ENCODE results near the gene EDAR. TPM values are rescaled to one million over a fixed set of nuclear protein-coding genes. Genes with fewer than 3 reads are reported as not detected.

EDAR gene
- polyA plus RNA-seq, 1 experiment, result not detected

GRCh38 chr2:109030870-109031475 lies 42.0 kb upstream of the EDAR start:
- no peak overlapping the region; the same call in 1 of the 2 replicates for H3K4me3 ChIP-seq (ENCODE audit: low read depth, low read length)
- ChIA-PET CTCF (no interaction called here), POLR2A (no interaction called here)
- no peaks in the 10 kb centered on the region for H3K36me3 ChIP-seq (ENCODE audit: control insufficient read depth, insufficient read depth, low read length)
- TF ChIP-seq CTCF (IDR thresholded peaks at IDR 0.05; ENCODE audit: insufficient read depth, low read depth, low read length), result no peak
- H3K27me3 ChIP-seq (ENCODE audit: control insufficient read depth, insufficient read depth, low read length), result peaks cover 16% of the 10 kb centered on the region
- DNase-seq (ENCODE audit: low read depth), result no peak

DNA sequence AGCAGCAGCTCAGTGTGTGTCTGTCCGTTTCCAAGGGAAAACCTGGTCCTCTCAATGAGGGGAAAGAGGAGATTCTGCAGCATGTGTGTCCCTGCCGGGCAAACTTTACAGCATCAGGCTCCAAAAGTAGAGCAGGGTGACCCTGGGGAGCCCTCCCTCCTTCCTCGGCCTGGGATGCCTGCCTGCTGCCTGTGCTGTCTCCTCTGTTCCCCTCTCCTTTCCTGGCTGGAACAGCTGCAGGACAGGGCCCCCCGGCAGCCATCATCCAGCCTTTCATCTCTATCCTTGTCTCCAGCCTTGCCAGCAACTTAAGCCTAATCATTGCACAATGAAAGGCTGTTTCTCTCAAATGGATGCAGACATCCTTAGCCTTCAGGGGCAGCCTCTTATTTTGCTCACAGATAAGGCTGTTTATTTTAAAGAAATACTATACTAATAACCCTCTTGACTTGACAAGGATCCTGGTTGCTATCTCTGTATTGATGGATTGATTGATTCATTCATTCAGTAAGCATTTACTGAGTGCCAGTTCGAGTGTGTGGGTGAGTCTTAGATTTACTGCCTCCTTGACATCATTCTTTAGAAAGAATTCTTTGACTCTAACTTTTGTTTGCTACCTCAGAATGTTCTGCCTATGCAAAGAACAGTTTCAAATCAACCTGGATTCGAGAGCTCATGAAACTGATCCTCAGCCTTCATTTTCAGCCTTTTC lies 40.6 kb upstream of the EDAR start:
- no peak for DNase-seq (ENCODE audit: low read depth)
- Histone ChIP-seq H3K27me3 (ENCODE audit: control insufficient read depth, insufficient read depth, low read length) (peaks cover 11% of the 10 kb centered on the region), H3K4me3 (ENCODE audit: low read depth, low read length) (no peak overlapping the region), H3K36me3 (ENCODE audit: control insufficient read depth, insufficient read depth, low read length) (no peaks in the 10 kb centered on the region)
- POLR2A ChIA-PET, result no interaction called here
- no peak for TF ChIP-seq CTCF (IDR thresholded peaks at IDR 0.05; ENCODE audit: insufficient read depth, low read depth, low read length)
- CTCF ChIA-PET, result no interaction called here

DNA sequence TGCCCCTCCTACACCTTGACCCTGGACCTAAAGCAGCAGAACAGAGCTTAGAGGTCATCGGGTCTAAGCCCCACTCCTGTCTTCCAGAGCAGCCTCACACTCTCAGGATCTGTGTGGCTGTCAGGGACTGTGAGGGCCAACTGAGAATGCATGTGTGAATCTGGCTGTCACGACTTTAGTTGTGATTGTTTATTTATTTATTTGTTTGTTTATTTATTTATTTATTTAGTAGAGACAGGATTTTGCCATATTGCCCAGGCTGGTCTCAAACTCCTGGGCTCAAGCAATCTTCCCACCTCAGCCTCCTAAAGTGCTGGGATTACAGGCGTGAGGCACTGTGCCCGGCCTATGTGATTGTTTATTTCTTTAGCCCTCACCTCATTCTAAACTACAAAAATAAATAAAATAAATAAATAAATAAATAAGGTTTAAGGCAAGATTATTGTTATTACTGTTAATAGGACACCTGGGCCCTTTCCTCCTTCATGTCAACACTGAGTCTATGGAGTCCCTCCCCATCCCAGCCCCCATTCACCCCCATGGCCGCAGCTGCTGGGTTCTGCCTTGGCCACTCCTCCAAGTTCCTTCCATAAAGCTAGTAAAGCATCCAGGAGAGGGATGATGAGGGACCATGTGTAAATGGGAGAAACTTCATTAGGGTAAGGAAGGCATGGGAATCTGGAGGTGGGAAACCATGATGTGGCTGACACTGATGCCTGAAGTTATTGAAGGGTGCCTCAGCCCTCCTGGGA lies 39.9 kb upstream of the EDAR start:
- ChIA-PET POLR2A (no interaction called here), CTCF (no interaction called here)
- Histone ChIP-seq H3K4me3 (ENCODE audit: low read depth, low read length) (no peak overlapping the region), H3K27me3 (ENCODE audit: control insufficient read depth, insufficient read depth, low read length) (peaks cover 11% of the 10 kb centered on the region), H3K36me3 (ENCODE audit: control insufficient read depth, insufficient read depth, low read length) (no peaks in the 10 kb centered on the region)
- no peak for DNase-seq (ENCODE audit: low read depth)
- no peak for TF ChIP-seq CTCF (IDR thresholded peaks at IDR 0.05; ENCODE audit: insufficient read depth, low read depth, low read length)

- Histone ChIP-seq H3K27me3 (ENCODE audit: control insufficient read depth, insufficient read depth, low read length) (peaks cover 13% of the 10 kb centered on the region), H3K4me3 (ENCODE audit: low read depth, low read length) (no peak overlapping the region), H3K36me3 (ENCODE audit: control insufficient read depth, insufficient read depth, low read length) (no peaks in the 10 kb centered on the region)
- no peak for DNase-seq (ENCODE audit: low read depth)
- CTCF ChIA-PET, result no interaction called here
- POLR2A ChIA-PET, result no interaction called here
- no peak for TF ChIP-seq CTCF (IDR thresholded peaks at IDR 0.05; ENCODE audit: insufficient read depth, low read depth, low read length)
Observed at GRCh38 chr2:109028277-109028676, 39.3 kb upstream of the EDAR start.

GRCh38 chr2:109027702-109028101 lies 38.7 kb upstream of the EDAR start:
- DNase-seq (ENCODE audit: low read depth), result no peak
- no peak for TF ChIP-seq CTCF (IDR thresholded peaks at IDR 0.05; ENCODE audit: insufficient read depth, low read depth, low read length)
- ChIA-PET POLR2A (no interaction called here), CTCF (no interaction called here)
- no peaks in the 10 kb centered on the region for H3K36me3 ChIP-seq (ENCODE audit: control insufficient read depth, insufficient read depth, low read length)
- peaks cover 13% of the 10 kb centered on the region for H3K27me3 ChIP-seq (ENCODE audit: control insufficient read depth, insufficient read depth, low read length)
- no peak overlapping the region for H3K4me3 ChIP-seq (ENCODE audit: low read depth, low read length)

All from BJ (cell line).